ENCODE measurements around the gene BTBD18. TPM values are rescaled to one million over a fixed set of nuclear protein-coding genes. Genes with fewer than 3 reads are reported as not detected.

Gene BTBD18
- total and polyA plus RNA-seq, 2 of the 13 experiments (the other 11 are each of a cell fraction or from before 2014, with no cell fraction given): not detected

GRCh38 chr11:57741132-57742086, 10.2 kb downstream of the BTBD18 start, which contains the start of gene SELENOH (continued):
- TF ChIP-seq ZNF274 (CRISPR knock-in tag; IDR thresholded peaks at IDR 0.05) (peak; percentile 40; the same call in 1 of the 2 replicates), SCMH1 (CRISPR knock-in tag; IDR thresholded peaks at IDR 0.05; ENCODE audit: borderline replicate concordance) (no peak), ZNF784 (CRISPR knock-in tag; IDR thresholded peaks at IDR 0.05; ENCODE audit: borderline replicate concordance) (0 out of 2 replicates have a peak, but pooled peaks have one; percentile 23), SRSF1 (optimal IDR thresholded peaks at IDR 0.05; ENCODE audit: low read depth, low read length) (no peak), POLR2AphosphoS5 (IDR thresholded peaks at IDR 0.05; ENCODE audit: low read depth, low read length) (peak; percentile 65), SP2 (CRISPR knock-in tag; IDR thresholded peaks at IDR 0.05) (peak; percentile 60; the same call in 1 of the 2 replicates), ZGPAT (CRISPR knock-in tag; IDR thresholded peaks at IDR 0.05) (peak; percentile 80), ZBTB40 (IDR thresholded peaks at IDR 0.05) (peak; percentile 71), ZBTB40 (CRISPR knock-in tag; IDR thresholded peaks at IDR 0.05) (peak; percentile 94), KDM2A (CRISPR knock-in tag; IDR thresholded peaks at IDR 0.05; ENCODE audit: borderline replicate concordance, low read depth) (peak; percentile 97), ZNF501 (CRISPR knock-in tag; IDR thresholded peaks at IDR 0.05) (peak; percentile 64; the same call in 1 of the 2 replicates), U2AF2 (IDR thresholded peaks at IDR 0.05; ENCODE audit: low read depth, low read length) (no peak), ELF1 (CRISPR knock-in tag; IDR thresholded peaks at IDR 0.05) (peak; percentile 84), ZNF468 (CRISPR knock-in tag; IDR thresholded peaks at IDR 0.05) (no peak), KAT8 (CRISPR knock-in tag; IDR thresholded peaks at IDR 0.05) (peak; percentile 96), ERF (CRISPR knock-in tag; IDR thresholded peaks at IDR 0.05) (peak; percentile 75), KLF16 (CRISPR knock-in tag; IDR thresholded peaks at IDR 0.05) (peak in 1 of 2 experiments; percentile 85; a peak in 2 of 4 replicates), ATF3 (CRISPR knock-in tag; IDR thresholded peaks at IDR 0.05) (no peak)

All from HepG2 (cell line).